Measurements from ENCODE around the gene FCRL5.
"Not testable (repeated sequence)": the region's sequence is repeated elsewhere in the genome, so short reads cannot be mapped to it uniquely, and the experiment has no call there.

FCRL5 gene

GRCh38 chr1:157551694-157552693 is at the start of gene FCRL5:
Gene FCRL5, minus strand, starts transcription at chr1:157552515. Its CDS starts 153 bp downstream, at chr1:157552362.
- DNase-seq: no peak

GRCh38 chr1:157600236-157600635 is 47.9 kb upstream of the FCRL5 start:
- DNase-seq: no peak

GRCh38 chr1:157597959-157598667 is 45.8 kb upstream of the FCRL5 start, which contains the start of gene FCRL4:
Gene FCRL4, minus strand, starts transcription at chr1:157598085. Its CDS starts 141 bp downstream, at chr1:157597944.
- DNase-seq: no peak

GRCh38 chr1:157596384-157596783 is 44.1 kb upstream of the FCRL5 start:
- no peak for DNase-seq

- no peak for DNase-seq
Observed at GRCh38 chr1:157595356-157595755, 43.0 kb upstream of the FCRL5 start.

- no peak for DNase-seq
Observed at GRCh38 chr1:157585984-157586383, 33.7 kb upstream of the FCRL5 start.

- DNase-seq: no peak
Observed at GRCh38 chr1:157584503-157584902, 32.2 kb upstream of the FCRL5 start.

GRCh38 chr1:157580828-157581210 is 28.5 kb upstream of the FCRL5 start:
- DNase-seq: no peak

GRCh38 chr1:157580179-157580827 is 28.0 kb upstream of the FCRL5 start:
- no peak for DNase-seq

GRCh38 chr1:157577420-157577819 is 25.1 kb upstream of the FCRL5 start:
- DNase-seq: no peak

GRCh38 chr1:157575744-157576143 is 23.4 kb upstream of the FCRL5 start:
- DNase-seq: no peak

- DNase-seq: no peak
Observed at GRCh38 chr1:157574836-157575235, 22.5 kb upstream of the FCRL5 start.

GRCh38 chr1:157566484-157567300 is 14.4 kb upstream of the FCRL5 start:
- DNase-seq: no peak

- no peak for DNase-seq
Observed at GRCh38 chr1:157562515-157562914, 10.2 kb upstream of the FCRL5 start.

- no peak for DNase-seq
Observed at GRCh38 chr1:157558119-157558518, 5.8 kb upstream of the FCRL5 start.

GRCh38 chr1:157548081-157548480 is 4.2 kb downstream of the FCRL5 start:
- DNase-seq: not testable (repeated sequence)

GRCh38 chr1:157542676-157543075 is 9.6 kb downstream of the FCRL5 start:
- DNase-seq: no peak

GRCh38 chr1:157540852-157541251 is 11.5 kb downstream of the FCRL5 start:
- DNase-seq: no peak

- no peak for DNase-seq
Observed at GRCh38 chr1:157540160-157540748, 12.1 kb downstream of the FCRL5 start.

GRCh38 chr1:157539568-157539967 is 12.7 kb downstream of the FCRL5 start:
- DNase-seq: no peak

GRCh38 chr1:157532569-157532968 is 19.7 kb downstream of the FCRL5 start:
- DNase-seq: no peak
